ENCODE results near the gene RPS18.

DNA sequence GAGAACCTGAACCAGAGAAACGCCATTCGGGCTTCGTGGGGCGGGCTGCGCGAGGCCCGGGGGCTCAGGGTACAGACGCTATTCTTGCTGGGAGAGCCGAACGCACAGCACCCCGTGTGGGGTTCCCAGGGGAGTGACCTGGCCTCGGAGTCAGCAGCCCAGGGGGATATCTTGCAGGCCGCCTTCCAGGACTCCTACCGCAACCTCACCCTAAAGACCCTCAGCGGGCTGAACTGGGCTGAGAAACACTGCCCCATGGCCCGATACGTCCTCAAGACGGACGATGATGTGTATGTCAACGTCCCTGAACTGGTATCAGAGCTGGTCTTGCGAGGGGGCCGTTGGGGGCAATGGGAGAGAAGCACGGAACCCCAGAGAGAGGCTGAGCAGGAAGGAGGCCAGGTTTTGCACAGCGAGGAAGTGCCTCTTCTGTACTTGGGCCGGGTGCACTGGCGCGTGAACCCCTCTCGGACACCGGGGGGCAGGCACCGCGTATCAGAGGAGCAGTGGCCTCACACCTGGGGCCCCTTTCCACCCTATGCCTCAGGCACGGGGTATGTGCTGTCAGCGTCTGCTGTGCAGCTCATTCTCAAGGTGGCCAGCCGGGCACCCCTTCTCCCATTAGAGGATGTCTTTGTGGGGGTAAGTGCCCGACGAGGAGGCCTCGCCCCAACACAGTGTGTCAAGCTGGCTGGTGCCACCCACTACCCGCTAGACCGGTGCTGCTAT is 6.0 kb downstream of the RPS18 start:
- TF ChIP-seq CTCF (IDR thresholded peaks at IDR 0.05; ENCODE audit: insufficient read depth, low read length): no peak
- TF ChIP-seq, protein P1, sequence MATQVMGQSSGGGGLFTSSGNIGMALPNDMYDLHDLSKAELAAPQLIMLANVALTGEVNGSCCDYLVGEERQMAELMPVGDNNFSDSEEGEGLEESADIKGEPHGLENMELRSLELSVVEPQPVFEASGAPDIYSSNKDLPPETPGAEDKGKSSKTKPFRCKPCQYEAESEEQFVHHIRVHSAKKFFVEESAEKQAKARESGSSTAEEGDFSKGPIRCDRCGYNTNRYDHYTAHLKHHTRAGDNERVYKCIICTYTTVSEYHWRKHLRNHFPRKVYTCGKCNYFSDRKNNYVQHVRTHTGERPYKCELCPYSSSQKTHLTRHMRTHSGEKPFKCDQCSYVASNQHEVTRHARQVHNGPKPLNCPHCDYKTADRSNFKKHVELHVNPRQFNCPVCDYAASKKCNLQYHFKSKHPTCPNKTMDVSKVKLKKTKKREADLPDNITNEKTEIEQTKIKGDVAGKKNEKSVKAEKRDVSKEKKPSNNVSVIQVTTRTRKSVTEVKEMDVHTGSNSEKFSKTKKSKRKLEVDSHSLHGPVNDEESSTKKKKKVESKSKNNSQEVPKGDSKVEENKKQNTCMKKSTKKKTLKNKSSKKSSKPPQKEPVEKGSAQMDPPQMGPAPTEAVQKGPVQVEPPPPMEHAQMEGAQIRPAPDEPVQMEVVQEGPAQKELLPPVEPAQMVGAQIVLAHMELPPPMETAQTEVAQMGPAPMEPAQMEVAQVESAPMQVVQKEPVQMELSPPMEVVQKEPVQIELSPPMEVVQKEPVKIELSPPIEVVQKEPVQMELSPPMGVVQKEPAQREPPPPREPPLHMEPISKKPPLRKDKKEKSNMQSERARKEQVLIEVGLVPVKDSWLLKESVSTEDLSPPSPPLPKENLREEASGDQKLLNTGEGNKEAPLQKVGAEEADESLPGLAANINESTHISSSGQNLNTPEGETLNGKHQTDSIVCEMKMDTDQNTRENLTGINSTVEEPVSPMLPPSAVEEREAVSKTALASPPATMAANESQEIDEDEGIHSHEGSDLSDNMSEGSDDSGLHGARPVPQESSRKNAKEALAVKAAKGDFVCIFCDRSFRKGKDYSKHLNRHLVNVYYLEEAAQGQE (IDR thresholded peaks at IDR 0.05; ENCODE audit: insufficient replicate concordance, low read depth): no peak
- TF ChIP-seq SPI1 (IDR thresholded peaks at IDR 0.05; ENCODE audit: borderline replicate concordance, low read depth): 0 out of 2 replicates have a peak, but pooled peaks have one; percentile 24
- TF ChIP-seq POLR2AphosphoS5 (IDR thresholded peaks at IDR 0.05; ENCODE audit: low read depth): peak; percentile 41
- no peak for TF ChIP-seq GABPA (IDR thresholded peaks at IDR 0.05; ENCODE audit: low read depth)
